Small intestine (tissue), 7 donors: ENCODE data around the gene OVOL1. TPM values are rescaled to one million over a fixed set of nuclear protein-coding genes. Genes with fewer than 3 reads are reported as not detected.

Experiments used
- DNase-seq, 2 donors: peaks; one replicate each; pipeline versions ENCODE4 v3.0.0 to v3.0.0-alpha.2; 2013
- FAIRE-seq: peaks from 2 replicates; lab custom pipeline; 2012; peaks lifted over from hg19 to GRCh38; lab: Jason Lieb, UNC
- H3K27ac ChIP-seq, 3 donors: one replicate each; pipeline ENCODE4 v1.5.1; 2013; ENCODE audit warnings: low read length in 2 of 3, mild to moderate bottlenecking in 2 of 3, control low read depth in 1 of 3, inconsistent platforms in 1 of 3, low read depth in 1 of 3, moderate library complexity in 1 of 3
- H3K27me3 ChIP-seq, 3 donors: one replicate each; pipeline ENCODE4 v1.6.1; 2013; ENCODE audit warnings: low read length in 3 of 3, inconsistent platforms in 1 of 3; ENCODE audit not compliant: control insufficient read depth in 3 of 3, insufficient read depth in 3 of 3
- H3K36me3 ChIP-seq, 3 donors: one replicate each; pipeline ENCODE4 v1.6.1; 2013; ENCODE audit warnings: low read length in 3 of 3, inconsistent platforms in 1 of 3, low read depth in 1 of 3, mild to moderate bottlenecking in 1 of 3, moderate library complexity in 1 of 3; ENCODE audit not compliant: control insufficient read depth in 3 of 3, insufficient read depth in 2 of 3
- H3K4me1 ChIP-seq, 3 donors: one replicate each; pipeline ENCODE4 v1.6.1; 2013; ENCODE audit warnings: low read length in 2 of 3, inconsistent platforms in 1 of 3, low read depth in 1 of 3, mild to moderate bottlenecking in 1 of 3, moderate library complexity in 1 of 3; ENCODE audit not compliant: control insufficient read depth in 3 of 3, insufficient read depth in 2 of 3
- H3K4me3 ChIP-seq, 3 donors: one replicate each; pipeline ENCODE4 v1.5.1; 2013; ENCODE audit warnings: low read length in 3 of 3, control low read depth in 1 of 3, inconsistent platforms in 1 of 3, low read depth in 1 of 3, mild to moderate bottlenecking in 1 of 3, moderate library complexity in 1 of 3
- H3K9me3 ChIP-seq, 2 donors: one replicate each; pipeline ENCODE4 v1.6.1; 2013; ENCODE audit warnings: low read depth in 1 of 2, low read length in 1 of 2; ENCODE audit not compliant: control insufficient read depth in 2 of 2, insufficient read depth in 1 of 2
- WGBS, 3 donors: extraction: QIAGEN DNeasy Blood & Tissue Kit; methylation state at CpG; one replicate each; pipeline ENCODE4 v1.1.7; 2013; 5-methylcytosine and 5-hydroxymethylcytosine counted together
- polyA plus RNA-seq, 4 donors: library from polyadenylated mRNA; stranded (reverse) in 3 of 4; unstranded in 1 of 4; fragments of 200-250 nt in 3 of 4; fragments of 120-200 nt in 1 of 4; gene quantifications; one replicate each; pipeline versions ENCODE4 v1.2.1 to v1.2.3, GENCODE V29; 2013
- donor health status: healthy with polysubstance abuse.
- donor health status: control.
- donor health status: control.
- donor health status: Bipolar disorder and iron deficiency.
- donor health status: healthy.

Gene OVOL1
- polyA plus RNA-seq, 4 donors: 11.9 to 41.3 (median 20.1) TPM

GRCh38 chr11:65771589-65772112 lies 15.2 kb upstream of the OVOL1 start:
- H3K4me3 ChIP-seq: no peak overlapping the region
- H3K27me3 ChIP-seq: no peaks in the 10 kb centered on the region
- H3K9me3 ChIP-seq: no peaks in the 10 kb centered on the region
- peaks cover 0 to 16% (median 0%) of the 10 kb centered on the region in 3 donors for H3K36me3 ChIP-seq
- FAIRE-seq (no peak), DNase-seq (no peak)
- H3K4me1 ChIP-seq: no peaks in the 10 kb centered on the region
- WGBS, 3 donors: 21 to 55% (median 35%) methylated on average over 6 of the region's 6 CpGs
- no peak overlapping the region for H3K27ac ChIP-seq

- H3K4me1 ChIP-seq: no peaks in the 10 kb centered on the region
- FAIRE-seq (no peak), DNase-seq (no peak)
- H3K9me3 ChIP-seq: no peaks in the 10 kb centered on the region
- H3K27ac ChIP-seq: no peak overlapping the region
- H3K36me3 ChIP-seq: peaks cover 0 to 39% (median 4%) of the 10 kb centered on the region in 3 donors
- WGBS, 3 donors: 44 to 58% (median 54%) methylated on average over 8 of the region's 8 CpGs
- H3K27me3 ChIP-seq: no peaks in the 10 kb centered on the region
- no peak overlapping the region for H3K4me3 ChIP-seq
Measured at GRCh38 chr11:65773784-65774411, 13.0 kb upstream of the OVOL1 start.

GRCh38 chr11:65774525-65775306 lies 12.1 kb upstream of the OVOL1 start:
- DNase-seq (no peak), FAIRE-seq (no peak)
- no peak overlapping the region for H3K4me3 ChIP-seq
- H3K36me3 ChIP-seq: peaks cover 0 to 47% (median 4%) of the 10 kb centered on the region in 3 donors
- H3K4me1 ChIP-seq: peaks cover 3 to 5% (median 3%) of the 10 kb centered on the region in 3 donors
- 78 to 92% (median 82%) methylated on average over 9 of the region's 9 CpGs for WGBS, 3 donors
- H3K9me3 ChIP-seq: no peaks in the 10 kb centered on the region
- no peaks in the 10 kb centered on the region for H3K27me3 ChIP-seq
- H3K27ac ChIP-seq: peak overlapping the region in 1 of 3 donors; percentile 71

GRCh38 chr11:65776196-65776595 lies 10.7 kb upstream of the OVOL1 start:
- H3K4me1 ChIP-seq: peaks cover 3 to 7% (median 4%) of the 10 kb centered on the region in 3 donors
- no peaks in the 10 kb centered on the region for H3K27me3 ChIP-seq
- no peak for FAIRE-seq
- peaks cover 0 to 49% (median 4%) of the 10 kb centered on the region in 3 donors for H3K36me3 ChIP-seq
- H3K4me3 ChIP-seq: no peak overlapping the region
- WGBS, 3 donors: 79 to 88% (median 87%) methylated on average over 8 of the region's 8 CpGs
- H3K27ac ChIP-seq: peak overlapping the region in 1 of 3 donors; percentile 58
- no peaks in the 10 kb centered on the region for H3K9me3 ChIP-seq
- DNase-seq: no peak

GRCh38 chr11:65776710-65777141 lies 10.1 kb upstream of the OVOL1 start:
- Histone ChIP-seq H3K4me1 (peaks cover 3 to 10% (median 4%) of the 10 kb centered on the region in 3 donors), H3K27ac (peak overlapping the region in 1 of 3 donors; percentile 22), H3K36me3 (peaks cover 0 to 49% (median 4%) of the 10 kb centered on the region in 3 donors), H3K4me3 (no peak overlapping the region), H3K27me3 (peaks cover 0 to 1% (median 0%) of the 10 kb centered on the region in 3 donors), H3K9me3 (no peaks in the 10 kb centered on the region)
- no peak for DNase-seq
- 81 to 87% (median 86%) methylated on average over 8 of the region's 8 CpGs for WGBS, 3 donors
- FAIRE-seq: no peak

- WGBS, 3 donors: 87 to 91% (median 90%) methylated on average over 8 of the region's 8 CpGs
- FAIRE-seq (no peak), DNase-seq (no peak)
- Histone ChIP-seq H3K27me3 (peaks cover 0 to 5% (median 0%) of the 10 kb centered on the region in 3 donors), H3K4me3 (no peak overlapping the region), H3K4me1 (peaks cover 3 to 14% (median 4%) of the 10 kb centered on the region in 3 donors), H3K9me3 (no peaks in the 10 kb centered on the region), H3K36me3 (peaks cover 0 to 49% (median 4%) of the 10 kb centered on the region in 3 donors), H3K27ac (peak overlapping the region in 1 of 3 donors; percentile 22)
Measured at GRCh38 chr11:65777241-65777640, 9.6 kb upstream of the OVOL1 start.

- Histone ChIP-seq H3K4me1 (peaks cover 3 to 14% (median 4%) of the 10 kb centered on the region in 3 donors), H3K36me3 (peaks cover 0 to 49% (median 4%) of the 10 kb centered on the region in 3 donors), H3K27ac (no peak overlapping the region), H3K27me3 (peaks cover 0 to 5% (median 0%) of the 10 kb centered on the region in 3 donors), H3K9me3 (no peaks in the 10 kb centered on the region), H3K4me3 (no peak overlapping the region)
- 92 to 93% (median 92%) methylated on average over 21 to 23 of the region's 23 CpGs for WGBS, 3 donors
- DNase-seq (no peak), FAIRE-seq (no peak)
Measured at GRCh38 chr11:65777821-65778361, 9.0 kb upstream of the OVOL1 start.

- no peak for FAIRE-seq
Measured at GRCh38 chr11:65778431-65778900, 8.4 kb upstream of the OVOL1 start.

More at GRCh38 chr11:65778431-65778900, 8.4 kb upstream of the OVOL1 start:
- peaks cover 3 to 14% (median 4%) of the 10 kb centered on the region in 3 donors for H3K4me1 ChIP-seq
- WGBS, 3 donors: 92 to 94% (median 93%) methylated on average over 14 to 20 of the region's 20 CpGs
- no peak overlapping the region for H3K4me3 ChIP-seq
- no peak for DNase-seq
- no peak overlapping the region for H3K27ac ChIP-seq
- H3K36me3 ChIP-seq: peaks cover 0 to 49% (median 4%) of the 10 kb centered on the region in 3 donors
- peaks cover 0 to 5% (median 0%) of the 10 kb centered on the region in 3 donors for H3K27me3 ChIP-seq
- no peaks in the 10 kb centered on the region for H3K9me3 ChIP-seq
